Measurements from ENCODE around the gene DCC. TPM values are rescaled to one million over a fixed set of nuclear protein-coding genes. Genes with fewer than 3 reads are reported as not detected.

The DCC gene
- total RNA-seq, 1 donor from 2014 or later, result not detected

GRCh38 chr18:53117851-53118250, 777.9 kb downstream of the DCC start:
- no peak for TF ChIP-seq CTCF (conservative IDR thresholded peaks at IDR 0.05; ENCODE audit: low read depth, low read length)
- no peak overlapping the region for H3K4me3 ChIP-seq (ENCODE audit: low read depth, low read length)
- DNase-seq (ENCODE audit: low read depth), result no peak

- no peak for DNase-seq (ENCODE audit: low read depth)
- TF ChIP-seq CTCF (conservative IDR thresholded peaks at IDR 0.05; ENCODE audit: low read depth, low read length), result no peak
- no peak overlapping the region for H3K4me3 ChIP-seq (ENCODE audit: low read depth, low read length)
Measured at GRCh38 chr18:53126210-53126609, 786.2 kb downstream of the DCC start.

GRCh38 chr18:53131001-53131400, 791.0 kb downstream of the DCC start:
- no peak for DNase-seq (ENCODE audit: low read depth)
- TF ChIP-seq CTCF (conservative IDR thresholded peaks at IDR 0.05; ENCODE audit: low read depth, low read length), result no peak
- H3K4me3 ChIP-seq (ENCODE audit: low read depth, low read length), result no peak overlapping the region

GRCh38 chr18:53134711-53135110, 794.7 kb downstream of the DCC start:
- H3K4me3 ChIP-seq (ENCODE audit: low read depth, low read length), result no peak overlapping the region
- no peak for TF ChIP-seq CTCF (conservative IDR thresholded peaks at IDR 0.05; ENCODE audit: low read depth, low read length)
- no peak for DNase-seq (ENCODE audit: low read depth)

GRCh38 chr18:53135654-53136053, 795.7 kb downstream of the DCC start:
- no peak for TF ChIP-seq CTCF (conservative IDR thresholded peaks at IDR 0.05; ENCODE audit: low read depth, low read length)

GRCh38 chr18:53139746-53140500, 799.9 kb downstream of the DCC start:
- TF ChIP-seq CTCF (conservative IDR thresholded peaks at IDR 0.05; ENCODE audit: low read depth, low read length), result no peak
- H3K4me3 ChIP-seq (ENCODE audit: low read depth, low read length), result no peak overlapping the region
- no peak for DNase-seq (ENCODE audit: low read depth)

More at GRCh38 chr18:53135654-53136053, 795.7 kb downstream of the DCC start:
- H3K4me3 ChIP-seq (ENCODE audit: low read depth, low read length), result no peak overlapping the region
- no peak for DNase-seq (ENCODE audit: low read depth)

- no peak for TF ChIP-seq CTCF (conservative IDR thresholded peaks at IDR 0.05; ENCODE audit: low read depth, low read length)
- DNase-seq (ENCODE audit: low read depth), result no peak
- H3K4me3 ChIP-seq (ENCODE audit: low read depth, low read length), result no peak overlapping the region
Measured at GRCh38 chr18:53142005-53142404, 802.0 kb downstream of the DCC start.

Measured in epithelial cell of proximal tubule (primary cell).